Rectal smooth muscle tissue (tissue), 1 donor: ENCODE results near the gene MSRB3.
"Not testable (repeated sequence)": the region's sequence is repeated elsewhere in the genome, so short reads cannot be mapped to it uniquely, and the experiment has no call there.

Source experiments
- H3K27ac ChIP-seq: one replicate; pipeline ENCODE4 v1.7.0; 2013; ENCODE audit warnings: low read depth, low read length, inconsistent platforms
- H3K27me3 ChIP-seq: one replicate; pipeline ENCODE4 v1.7.0; 2013; ENCODE audit warnings: low read length; ENCODE audit not compliant: control insufficient read depth, insufficient read depth
- H3K36me3 ChIP-seq: one replicate; pipeline ENCODE4 v1.7.0; 2013; ENCODE audit warnings: low read length; ENCODE audit not compliant: control insufficient read depth, insufficient read depth
- H3K4me1 ChIP-seq: one replicate; pipeline ENCODE4 v1.7.0; 2013; ENCODE audit warnings: low read length; ENCODE audit not compliant: control insufficient read depth, insufficient read depth
- H3K4me3 ChIP-seq: one replicate; pipeline ENCODE4 v1.7.0; 2013; ENCODE audit warnings: low read length
- H3K9ac ChIP-seq: one replicate; pipeline ENCODE4 v1.7.0; 2013; ENCODE audit warnings: low read length

MSRB3 gene

GRCh38 chr12:65296508-65297265, 18.2 kb downstream of the MSRB3 start:
- Histone ChIP-seq H3K4me3 (no peak overlapping the region), H3K4me1 (peaks cover 11% of the 10 kb centered on the region), H3K9ac (no peak overlapping the region), H3K27ac (no peak overlapping the region), H3K27me3 (no peaks in the 10 kb centered on the region), H3K36me3 (no peaks in the 10 kb centered on the region)

DNA sequence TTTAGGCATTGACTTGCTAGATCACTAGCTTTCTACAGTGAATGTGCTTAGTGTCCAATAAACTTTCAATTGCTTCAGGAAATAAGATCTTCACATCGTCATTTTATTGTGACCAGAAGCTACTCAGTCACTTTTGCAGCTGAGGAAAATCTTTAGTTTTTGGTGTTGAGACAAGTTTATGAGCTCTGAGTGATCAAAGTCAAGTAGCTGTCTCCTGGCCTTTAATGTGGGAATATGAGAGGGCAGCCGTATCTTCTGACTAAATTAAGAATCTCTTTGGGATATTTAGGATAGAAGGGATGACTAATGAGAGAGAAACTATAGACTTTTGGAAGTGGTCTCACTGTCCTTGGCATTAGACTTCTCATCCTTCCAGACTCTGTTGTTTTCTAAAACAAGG, 21.6 kb downstream of the MSRB3 start:
- no peak overlapping the region for H3K4me3 ChIP-seq
- peaks cover 12% of the 10 kb centered on the region for H3K4me1 ChIP-seq
- H3K9ac ChIP-seq, result no peak overlapping the region
- H3K36me3 ChIP-seq, result no peaks in the 10 kb centered on the region
- H3K27ac ChIP-seq, result no peak overlapping the region
- no peaks in the 10 kb centered on the region for H3K27me3 ChIP-seq

- Histone ChIP-seq H3K27ac (no peak overlapping the region), H3K27me3 (no peaks in the 10 kb centered on the region), H3K36me3 (no peaks in the 10 kb centered on the region), H3K9ac (no peak overlapping the region), H3K4me3 (no peak overlapping the region), H3K4me1 (peaks cover 12% of the 10 kb centered on the region)
These were observed 22.3 kb downstream of the MSRB3 start for GRCh38 chr12:65300679-65301349.

DNA sequence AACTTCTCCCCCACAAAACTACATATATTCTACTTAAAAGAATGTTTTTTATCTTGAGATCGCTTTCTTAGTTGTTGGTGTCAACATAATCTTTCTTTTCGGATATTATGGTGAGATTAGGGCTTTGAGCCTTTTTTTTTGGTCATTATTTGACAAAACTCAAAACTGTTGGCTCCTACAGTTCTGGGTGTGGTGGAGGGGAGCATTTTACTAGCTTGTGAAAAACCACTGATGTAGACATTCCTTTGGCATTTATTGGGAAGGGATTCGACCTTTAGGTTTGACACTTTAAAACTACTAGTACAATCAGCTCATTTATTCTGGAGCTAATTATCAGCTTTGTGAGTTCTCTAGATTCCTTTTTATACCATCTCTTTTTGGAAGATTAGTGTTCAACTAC, 24.4 kb downstream of the MSRB3 start:
- H3K4me1 ChIP-seq, result peaks cover 24% of the 10 kb centered on the region
- H3K27ac ChIP-seq, result no peak overlapping the region
- H3K9ac ChIP-seq, result no peak overlapping the region

GRCh38 chr12:65305346-65305950, 27.0 kb downstream of the MSRB3 start:
- Histone ChIP-seq H3K4me1 (peaks cover 26% of the 10 kb centered on the region), H3K27me3 (no peaks in the 10 kb centered on the region), H3K27ac (no peak overlapping the region), H3K9ac (no peak overlapping the region), H3K36me3 (no peaks in the 10 kb centered on the region), H3K4me3 (no peak overlapping the region)

More for the DNA sequence above, 24.4 kb downstream of the MSRB3 start:
- H3K4me3 ChIP-seq, result no peak overlapping the region
- H3K36me3 ChIP-seq, result no peaks in the 10 kb centered on the region
- no peaks in the 10 kb centered on the region for H3K27me3 ChIP-seq

DNA sequence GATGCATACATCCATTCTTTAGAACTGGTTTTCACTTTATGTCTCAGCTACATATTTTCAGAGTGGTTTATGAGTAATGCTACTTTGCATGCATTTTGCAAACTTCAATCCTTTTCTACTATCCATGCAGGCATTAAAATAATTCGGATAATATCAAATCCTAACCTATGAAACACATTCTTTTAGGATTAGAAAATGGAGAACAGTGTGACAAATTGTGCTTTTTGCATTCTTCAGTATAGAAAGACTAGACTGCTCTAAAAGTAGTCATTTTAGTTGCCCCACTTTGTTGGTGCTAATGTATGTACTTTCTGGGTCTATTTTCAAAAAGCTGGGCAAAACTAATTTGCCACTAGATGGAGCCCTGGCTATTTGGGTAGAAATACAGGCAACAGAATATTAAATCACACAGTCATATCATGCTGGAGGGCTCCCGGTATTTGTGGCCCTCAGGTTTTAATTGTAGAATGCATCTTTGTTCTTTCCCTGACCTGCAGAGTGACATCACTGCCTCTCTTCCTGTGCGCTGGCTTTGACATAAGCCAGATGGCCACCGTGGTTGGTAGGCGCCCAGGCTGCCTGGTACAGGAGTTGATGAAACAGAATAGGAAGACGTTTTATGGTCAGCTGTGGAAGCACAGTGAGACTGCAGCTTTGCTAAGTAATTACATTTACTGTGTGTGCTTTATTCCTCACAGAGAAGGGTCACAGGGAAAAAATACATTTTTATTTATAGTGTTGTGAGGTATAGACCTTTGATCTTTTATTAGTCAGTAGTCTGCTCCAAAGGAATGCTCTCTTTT, 28.1 kb downstream of the MSRB3 start:
- Histone ChIP-seq H3K36me3 (no peaks in the 10 kb centered on the region), H3K9ac (no peak overlapping the region), H3K4me3 (no peak overlapping the region), H3K27ac (no peak overlapping the region), H3K27me3 (no peaks in the 10 kb centered on the region), H3K4me1 (peaks cover 26% of the 10 kb centered on the region)

GRCh38 chr12:65307169-65307501, 28.7 kb downstream of the MSRB3 start:
- no peaks in the 10 kb centered on the region for H3K27me3 ChIP-seq
- no peaks in the 10 kb centered on the region for H3K36me3 ChIP-seq
- no peak overlapping the region for H3K27ac ChIP-seq
- H3K9ac ChIP-seq, result no peak overlapping the region
- peaks cover 26% of the 10 kb centered on the region for H3K4me1 ChIP-seq
- no peak overlapping the region for H3K4me3 ChIP-seq

- Histone ChIP-seq H3K27me3 (no peaks in the 10 kb centered on the region), H3K9ac (no peak overlapping the region), H3K27ac (no peak overlapping the region), H3K4me1 (peaks cover 23% of the 10 kb centered on the region), H3K4me3 (no peak overlapping the region), H3K36me3 (no peaks in the 10 kb centered on the region)
These were observed 29.5 kb downstream of the MSRB3 start for GRCh38 chr12:65308006-65308405.

- H3K4me1 ChIP-seq, result peaks cover 23% of the 10 kb centered on the region
- no peak overlapping the region for H3K27ac ChIP-seq
- H3K4me3 ChIP-seq, result no peak overlapping the region
- H3K36me3 ChIP-seq, result no peaks in the 10 kb centered on the region
- H3K9ac ChIP-seq, result no peak overlapping the region
- H3K27me3 ChIP-seq, result no peaks in the 10 kb centered on the region
These were observed 30.2 kb downstream of the MSRB3 start for GRCh38 chr12:65308601-65309071.

DNA sequence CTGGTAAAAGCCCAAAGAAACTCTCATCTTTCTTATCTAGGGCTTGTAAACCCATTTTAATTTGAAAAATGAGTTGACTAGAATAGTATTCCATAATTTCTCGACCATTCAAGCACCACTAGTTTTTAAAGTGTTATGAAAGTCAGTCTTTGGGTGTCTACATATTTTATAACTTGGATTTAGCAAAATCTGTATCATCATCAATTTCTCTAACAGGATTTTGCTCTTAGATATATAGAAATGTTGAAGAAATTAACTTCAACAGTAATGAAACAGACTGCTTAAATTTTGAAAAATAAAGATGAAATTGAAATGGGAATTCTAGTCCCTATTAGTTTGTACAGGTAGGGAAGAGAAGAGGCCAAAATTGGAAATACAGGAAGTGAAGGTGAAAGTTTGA, 32.8 kb downstream of the MSRB3 start:
- Histone ChIP-seq H3K27me3 (no peaks in the 10 kb centered on the region), H3K9ac (no peak overlapping the region), H3K27ac (no peak overlapping the region), H3K36me3 (no peaks in the 10 kb centered on the region), H3K4me3 (no peak overlapping the region), H3K4me1 (peaks cover 19% of the 10 kb centered on the region)

GRCh38 chr12:65313719-65314317, 35.3 kb downstream of the MSRB3 start:
- Histone ChIP-seq H3K4me3 (no peak overlapping the region), H3K9ac (no peak overlapping the region), H3K4me1 (peaks cover 4% of the 10 kb centered on the region), H3K27me3 (no peaks in the 10 kb centered on the region), H3K27ac (no peak overlapping the region), H3K36me3 (no peaks in the 10 kb centered on the region)

- not testable (repeated sequence) for H3K9ac ChIP-seq, H3K4me1 ChIP-seq, H3K27me3 ChIP-seq, H3K4me3 ChIP-seq, H3K36me3 ChIP-seq, H3K27ac ChIP-seq
These were observed 36.8 kb downstream of the MSRB3 start for GRCh38 chr12:65315238-65315637.
